GM12801 (cell line): ENCODE data around the gene YIPF4.

Source experiments
- TF ChIP-seq, protein P1 (sequence below): IDR thresholded peaks from one replicate; pipeline ENCODE4 v1.5.1; 2011; ENCODE audit warnings: control low read depth; ENCODE audit not compliant: insufficient read length; ENCODE audit errors: extremely low read depth

Gene YIPF4

DNA sequence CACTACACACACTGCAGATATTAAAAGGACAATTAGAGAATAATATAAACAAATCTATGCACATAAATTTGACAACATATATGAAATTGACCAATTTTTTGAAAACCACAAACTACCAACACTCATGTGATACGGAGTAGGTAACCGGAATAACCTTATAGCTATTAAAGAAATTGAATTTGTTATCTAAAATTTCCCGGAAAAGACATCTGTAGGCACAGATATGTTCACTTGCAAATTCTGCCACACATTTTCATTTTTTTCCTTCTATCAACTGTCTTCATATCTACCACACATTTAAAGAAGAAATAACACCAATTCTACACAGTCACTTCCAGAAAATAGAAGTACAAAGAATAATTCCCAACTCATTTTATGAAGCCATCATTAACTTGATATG, 35.4 kb upstream of the YIPF4 start:
- TF ChIP-seq, protein P1, sequence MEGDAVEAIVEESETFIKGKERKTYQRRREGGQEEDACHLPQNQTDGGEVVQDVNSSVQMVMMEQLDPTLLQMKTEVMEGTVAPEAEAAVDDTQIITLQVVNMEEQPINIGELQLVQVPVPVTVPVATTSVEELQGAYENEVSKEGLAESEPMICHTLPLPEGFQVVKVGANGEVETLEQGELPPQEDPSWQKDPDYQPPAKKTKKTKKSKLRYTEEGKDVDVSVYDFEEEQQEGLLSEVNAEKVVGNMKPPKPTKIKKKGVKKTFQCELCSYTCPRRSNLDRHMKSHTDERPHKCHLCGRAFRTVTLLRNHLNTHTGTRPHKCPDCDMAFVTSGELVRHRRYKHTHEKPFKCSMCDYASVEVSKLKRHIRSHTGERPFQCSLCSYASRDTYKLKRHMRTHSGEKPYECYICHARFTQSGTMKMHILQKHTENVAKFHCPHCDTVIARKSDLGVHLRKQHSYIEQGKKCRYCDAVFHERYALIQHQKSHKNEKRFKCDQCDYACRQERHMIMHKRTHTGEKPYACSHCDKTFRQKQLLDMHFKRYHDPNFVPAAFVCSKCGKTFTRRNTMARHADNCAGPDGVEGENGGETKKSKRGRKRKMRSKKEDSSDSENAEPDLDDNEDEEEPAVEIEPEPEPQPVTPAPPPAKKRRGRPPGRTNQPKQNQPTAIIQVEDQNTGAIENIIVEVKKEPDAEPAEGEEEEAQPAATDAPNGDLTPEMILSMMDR: no peak

DNA sequence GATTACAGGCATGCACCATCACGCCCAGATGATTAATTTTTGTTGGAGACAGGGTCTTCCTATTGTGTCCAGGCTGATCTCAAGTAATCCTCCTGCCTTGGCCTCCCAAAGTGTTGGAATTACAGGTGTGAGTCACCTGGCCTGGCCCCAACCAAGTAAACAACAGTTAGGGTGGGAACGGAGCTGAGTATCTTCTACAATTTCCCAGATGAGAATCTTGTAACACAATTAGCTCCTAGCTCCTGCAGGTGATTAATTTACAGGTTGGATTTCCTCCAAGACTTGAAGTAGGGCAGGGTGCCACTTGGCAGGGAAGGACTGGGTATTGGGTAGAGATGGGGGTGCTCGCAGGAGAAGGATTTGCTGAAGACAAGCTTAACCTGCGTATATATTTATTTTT, 30.8 kb upstream of the YIPF4 start:
- TF ChIP-seq, protein P1: no peak

DNA sequence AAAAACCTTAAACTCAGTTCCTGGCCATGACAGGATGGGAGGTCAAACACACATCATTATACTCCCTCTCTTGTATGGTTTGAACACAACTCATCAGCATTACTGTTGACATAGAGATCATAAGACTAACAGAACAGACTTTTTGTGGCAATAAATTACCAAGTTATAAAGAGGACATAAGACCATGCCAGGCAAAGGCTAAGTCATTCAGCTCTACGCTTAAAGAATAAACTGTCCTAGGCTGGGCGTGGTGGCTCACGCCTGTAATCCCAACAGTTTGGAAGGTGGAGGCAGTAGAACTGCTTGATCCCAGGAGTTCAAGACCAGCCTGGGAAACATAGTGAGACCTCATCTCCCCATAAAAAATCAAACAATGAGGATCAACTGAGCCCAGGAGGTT, 29.4 kb upstream of the YIPF4 start:
- TF ChIP-seq, protein P1: no peak

DNA sequence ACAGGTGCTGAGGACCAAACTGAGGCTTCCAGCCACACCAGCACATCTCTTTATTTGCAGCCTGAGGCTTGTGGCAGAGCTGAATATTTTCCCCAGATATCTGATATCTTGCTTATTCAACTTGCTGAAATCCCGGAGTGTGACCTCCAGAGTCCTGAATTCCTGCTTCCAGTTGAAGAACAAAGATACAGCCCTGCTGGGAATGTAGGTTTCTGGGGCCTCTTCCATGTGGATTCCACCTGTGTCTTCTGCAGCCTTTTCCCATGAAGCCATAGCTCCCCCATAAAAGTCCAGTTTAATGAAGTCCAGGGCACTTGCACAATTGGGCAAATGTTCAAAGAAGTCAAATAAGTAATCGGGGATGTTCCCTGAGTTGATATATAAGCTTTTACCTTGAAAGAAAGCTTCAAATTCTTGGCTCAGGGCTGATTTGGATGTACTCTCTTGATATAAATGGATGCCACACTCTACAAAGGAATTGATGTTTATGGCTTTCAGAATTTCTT, 27.9 kb upstream of the YIPF4 start:
- TF ChIP-seq, protein P1: no peak

DNA sequence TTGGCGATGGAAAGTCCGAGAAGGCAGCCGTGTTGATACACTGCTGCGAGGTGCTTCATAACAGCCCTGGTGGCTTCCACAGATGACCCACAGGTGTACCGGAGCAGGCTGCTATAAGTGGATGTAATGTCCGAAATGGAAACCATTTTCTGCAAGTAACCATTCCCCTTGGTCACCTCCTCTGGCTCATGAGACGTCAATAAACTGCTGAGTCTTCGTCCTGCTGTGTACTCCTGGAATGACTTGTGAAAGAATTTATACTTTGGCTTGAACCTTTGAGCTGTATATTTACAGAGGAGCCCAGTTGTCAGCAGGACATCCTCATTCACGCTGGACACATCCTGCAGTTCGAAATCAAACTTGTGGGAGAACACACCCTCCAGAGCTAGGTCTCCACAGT, 27.4 kb upstream of the YIPF4 start:
- TF ChIP-seq, protein P1: no peak

DNA sequence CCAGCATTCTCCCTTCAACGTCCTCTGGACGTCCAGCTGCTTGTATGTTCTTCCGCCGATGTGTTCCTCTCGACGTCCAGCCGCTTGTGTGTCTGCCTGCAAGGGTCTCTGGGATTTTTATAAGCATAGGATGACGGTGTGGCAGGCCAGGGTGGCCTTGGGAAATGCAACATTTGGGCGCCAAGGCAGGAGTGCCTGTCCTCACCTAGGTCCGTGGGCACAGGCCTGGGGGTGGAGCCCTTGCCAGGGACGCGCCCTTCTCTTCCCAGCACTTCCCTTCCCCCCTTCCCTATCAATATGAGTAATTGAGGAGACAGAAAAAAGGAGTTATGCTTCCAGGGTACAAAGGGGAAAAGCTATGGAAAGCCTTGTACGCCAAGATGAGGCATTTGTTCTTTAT, 19.5 kb upstream of the YIPF4 start:
- TF ChIP-seq, protein P1: no peak

DNA sequence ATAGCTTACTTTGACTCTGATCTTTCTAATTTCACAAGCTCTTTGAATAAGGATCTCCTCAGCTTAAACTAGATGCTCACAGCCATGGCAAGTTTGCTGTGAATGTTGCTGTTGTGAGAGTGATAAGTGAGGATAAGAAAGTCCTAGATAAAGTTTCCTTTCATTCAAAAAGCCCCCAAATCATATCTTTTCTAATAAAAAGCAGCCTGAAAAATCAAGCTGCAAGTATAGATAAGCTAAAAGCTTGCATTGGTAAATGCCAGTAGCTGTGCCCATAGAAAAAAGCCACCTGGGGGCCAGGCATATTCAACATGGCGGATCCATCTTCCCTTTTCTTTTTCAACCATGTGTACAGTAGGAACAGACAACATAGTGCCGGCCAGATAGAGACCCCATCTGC, 17.3 kb upstream of the YIPF4 start:
- TF ChIP-seq, protein P1: no peak

DNA sequence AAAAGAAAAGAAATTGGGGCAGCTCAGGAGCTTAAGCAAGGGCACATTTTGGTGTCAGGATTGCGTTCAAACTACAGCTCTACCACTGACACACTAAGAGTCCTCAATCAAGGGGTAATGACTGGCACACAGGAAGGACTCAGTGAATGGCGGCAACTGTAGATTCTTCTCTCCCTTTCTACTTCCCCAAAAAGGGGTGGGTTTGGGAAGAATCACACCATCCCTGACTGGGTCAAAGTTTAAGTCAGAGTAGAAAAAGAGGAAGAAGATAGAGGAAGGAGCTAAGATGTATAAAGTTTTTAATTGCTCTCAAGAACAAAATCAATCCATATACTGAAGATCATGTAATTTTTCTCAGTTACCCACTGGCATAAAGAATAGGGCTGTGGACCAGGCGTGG, 15.6 kb upstream of the YIPF4 start:
- TF ChIP-seq, protein P1: no peak
